ENCODE results near the gene SLC49A3.
"Not testable (repeated sequence)": the region's sequence is repeated elsewhere in the genome, so short reads cannot be mapped to it uniquely, and the experiment has no call there.

Gene SLC49A3

GRCh38 chr4:681736-682451 is 7.1 kb downstream of the SLC49A3 start:
- no peak for DNase-seq (ENCODE audit: low read depth in 2 of 2)

GRCh38 chr4:680928-681645 is 7.9 kb downstream of the SLC49A3 start:
- peak in 1 of 2 donors; percentile 50 for DNase-seq (ENCODE audit: low read depth in 2 of 2)

GRCh38 chr4:680551-680927 is 8.4 kb downstream of the SLC49A3 start:
- no peak for DNase-seq (ENCODE audit: low read depth in 2 of 2)

- no peak for DNase-seq (ENCODE audit: low read depth in 2 of 2)
Measured at GRCh38 chr4:680091-680490, 8.9 kb downstream of the SLC49A3 start.

- DNase-seq (ENCODE audit: low read depth in 2 of 2) = no peak
Measured at GRCh38 chr4:679629-680028, 9.3 kb downstream of the SLC49A3 start.

GRCh38 chr4:679104-679481 is 9.9 kb downstream of the SLC49A3 start:
- no peak for DNase-seq (ENCODE audit: low read depth in 2 of 2)

- DNase-seq (ENCODE audit: low read depth in 2 of 2) = no peak
Measured at GRCh38 chr4:678331-679103, 10.4 kb downstream of the SLC49A3 start.

GRCh38 chr4:677431-678293 is 11.3 kb downstream of the SLC49A3 start:
- no peak for DNase-seq (ENCODE audit: low read depth in 2 of 2)

- DNase-seq (ENCODE audit: low read depth in 2 of 2) = no peak
Measured at GRCh38 chr4:676871-677235, 12.1 kb downstream of the SLC49A3 start.

- DNase-seq (ENCODE audit: low read depth in 2 of 2) = no peak
Measured at GRCh38 chr4:675980-676870, 12.7 kb downstream of the SLC49A3 start.

- no peak for DNase-seq (ENCODE audit: low read depth in 2 of 2)
Measured at GRCh38 chr4:675036-675882, 13.7 kb downstream of the SLC49A3 start.

GRCh38 chr4:674172-675035 is 14.5 kb downstream of the SLC49A3 start, which contains the start of the genes ATP5ME and MYL5:
ATP5ME (minus strand) TSS chr4:674276; CDS start chr4:674247, 29 bp downstream.
MYL5 (plus strand) TSS chr4:674542; CDS start chr4:678027, 3,485 bp downstream.
- DNase-seq (ENCODE audit: low read depth in 2 of 2) = peak; percentile 93 to 96

GRCh38 chr4:673349-674091 is 15.4 kb downstream of the SLC49A3 start:
- DNase-seq (ENCODE audit: low read depth in 2 of 2) = no peak

GRCh38 chr4:671769-672168 is 17.2 kb downstream of the SLC49A3 start:
- DNase-seq (ENCODE audit: low read depth in 2 of 2) = no peak

- not testable (repeated sequence) for DNase-seq (ENCODE audit: low read depth in 2 of 2)
Measured at GRCh38 chr4:669806-670559, 19.0 kb downstream of the SLC49A3 start.

GRCh38 chr4:668219-668618 is 20.7 kb downstream of the SLC49A3 start:
- DNase-seq (ENCODE audit: low read depth in 2 of 2) = not testable (repeated sequence)

- no peak for DNase-seq (ENCODE audit: low read depth in 2 of 2)
Measured at GRCh38 chr4:667545-667925, 21.4 kb downstream of the SLC49A3 start.

Data from stimulated activated CD8-positive, alpha-beta memory T cell treated with anti-CD3 and anti-CD28 coated beads, Interleukin-2, amount 100 ng/mL, for 48 hours (primary cell).